ENCODE results near the gene DUS4L.

Gene DUS4L

DNA sequence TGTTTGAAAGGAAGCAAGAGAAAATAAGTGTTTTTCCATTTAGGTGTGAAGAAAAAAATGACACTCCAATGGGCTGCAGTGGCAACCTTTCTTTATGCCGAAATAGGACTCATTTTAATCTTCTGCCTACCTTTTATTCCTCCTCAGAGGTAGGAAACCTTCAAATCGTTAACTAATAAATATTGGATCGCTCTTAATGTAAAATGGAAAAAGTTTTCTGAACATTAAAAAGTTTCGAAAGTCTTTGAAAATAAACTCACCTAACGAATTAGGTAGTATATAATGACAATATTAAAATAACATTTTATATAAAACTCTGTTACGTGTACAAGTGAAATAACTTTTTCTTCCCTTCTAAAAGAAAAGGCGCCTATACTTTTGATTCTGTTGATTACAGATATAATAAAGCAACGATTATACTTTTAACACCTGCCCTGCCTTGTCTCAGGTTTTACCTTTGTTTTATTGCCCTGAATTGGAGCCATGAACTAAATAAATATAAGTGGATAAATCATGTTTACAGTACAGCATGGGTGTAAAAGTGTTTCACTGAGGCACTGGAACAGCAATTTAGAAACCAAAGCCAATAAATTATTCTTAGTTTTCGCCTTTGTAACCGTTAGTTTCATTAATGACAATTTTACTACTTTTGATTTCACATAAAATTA lies 17.1 kb downstream of the DUS4L start:
- no peak for DNase-seq

DNA sequence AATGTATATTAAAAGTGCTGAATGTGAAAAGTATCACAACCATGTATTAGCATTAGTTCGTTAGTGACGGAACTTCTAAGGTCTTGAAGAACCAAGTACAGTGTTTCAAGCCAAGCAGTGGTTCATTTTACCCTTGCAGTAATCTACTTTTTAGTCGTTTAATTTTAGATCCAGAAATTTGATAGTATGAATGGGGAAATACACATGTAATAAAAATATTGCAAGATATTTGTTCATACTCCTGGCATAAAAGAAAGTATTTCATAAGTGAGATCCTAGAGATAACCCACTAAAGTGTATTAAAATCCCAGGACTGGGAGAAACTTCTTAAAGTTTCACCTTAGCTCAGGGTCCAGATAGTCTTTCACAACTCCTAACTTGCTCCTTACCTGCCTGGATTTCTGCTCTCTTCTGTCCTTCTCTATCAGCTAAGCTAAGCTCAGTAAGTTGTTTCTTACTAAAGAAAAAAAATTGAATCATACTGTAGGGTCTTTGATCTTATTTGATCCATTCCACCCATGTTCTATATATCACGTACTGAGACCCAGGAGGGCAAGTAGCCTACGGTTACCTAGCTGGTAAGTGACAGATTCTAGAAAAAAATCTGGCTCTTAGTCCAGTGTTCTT lies 17.7 kb downstream of the DUS4L start:
- DNase-seq: no peak

DNA sequence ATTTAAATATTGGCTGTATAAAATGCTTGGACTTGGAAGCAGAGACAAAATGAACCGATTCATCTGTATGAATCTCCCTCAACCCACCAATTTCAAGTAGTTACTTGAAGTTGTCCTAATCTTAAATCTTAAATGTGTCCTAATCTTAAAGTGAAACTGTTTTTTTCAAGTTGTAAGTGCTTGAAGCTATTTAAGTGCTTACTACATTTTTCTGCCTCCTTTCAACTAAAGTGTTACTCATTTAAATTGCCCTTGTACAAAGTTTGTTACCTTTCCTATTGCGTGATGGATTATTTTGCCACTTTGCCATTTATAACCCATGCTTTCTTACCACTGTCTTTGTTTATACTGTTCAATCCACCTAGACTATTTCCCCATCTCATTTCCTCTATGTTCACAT lies 19.1 kb downstream of the DUS4L start:
- DNase-seq: no peak

DNA sequence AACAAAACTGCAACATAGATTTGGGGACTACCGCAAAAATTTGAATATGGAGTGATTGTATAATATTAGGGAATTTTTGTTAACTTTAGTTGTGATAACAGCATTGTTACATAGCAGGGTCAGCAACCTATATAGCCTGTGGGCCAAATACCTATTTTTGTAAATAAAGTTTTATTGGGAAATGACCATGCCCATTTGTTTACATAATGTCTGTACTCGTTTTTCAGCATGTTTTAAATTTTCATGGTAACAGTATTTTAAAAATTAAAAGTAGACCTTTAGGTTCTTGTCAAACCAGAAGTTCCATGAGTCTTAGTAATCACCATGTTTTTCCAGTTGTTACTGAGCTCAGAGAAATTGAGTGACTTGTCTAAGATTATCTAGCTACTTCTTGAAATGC lies 20.9 kb downstream of the DUS4L start:
- no peak for DNase-seq

DNA sequence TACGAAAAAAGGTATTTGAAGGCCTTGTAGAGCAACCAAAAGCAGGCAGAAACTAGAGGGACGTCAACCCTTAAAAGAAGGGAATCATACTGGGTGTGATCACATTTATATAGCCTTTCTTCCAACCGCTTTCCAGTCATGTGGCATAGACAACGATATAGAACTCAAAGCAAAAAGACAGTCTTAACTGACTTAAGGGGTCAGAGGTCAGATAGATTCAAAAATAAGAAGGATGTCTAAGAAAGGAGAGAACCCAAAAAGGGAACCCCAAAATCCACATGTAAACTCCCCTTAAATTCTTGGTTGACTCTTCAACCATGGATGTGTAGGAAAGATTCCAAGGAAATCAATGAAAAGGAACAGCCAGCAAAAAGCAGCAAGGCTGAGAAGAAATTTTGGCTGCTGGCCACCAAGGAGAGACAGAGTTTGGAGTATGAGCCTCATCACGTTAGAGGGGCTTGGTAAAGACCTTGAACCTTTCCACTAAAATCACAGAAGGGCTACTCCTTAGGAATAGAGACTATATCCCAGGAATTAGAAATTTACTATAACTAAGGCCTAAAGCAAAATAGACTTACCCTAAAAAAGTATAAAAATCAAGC lies 24.9 kb downstream of the DUS4L start:
- no peak for DNase-seq

DNA sequence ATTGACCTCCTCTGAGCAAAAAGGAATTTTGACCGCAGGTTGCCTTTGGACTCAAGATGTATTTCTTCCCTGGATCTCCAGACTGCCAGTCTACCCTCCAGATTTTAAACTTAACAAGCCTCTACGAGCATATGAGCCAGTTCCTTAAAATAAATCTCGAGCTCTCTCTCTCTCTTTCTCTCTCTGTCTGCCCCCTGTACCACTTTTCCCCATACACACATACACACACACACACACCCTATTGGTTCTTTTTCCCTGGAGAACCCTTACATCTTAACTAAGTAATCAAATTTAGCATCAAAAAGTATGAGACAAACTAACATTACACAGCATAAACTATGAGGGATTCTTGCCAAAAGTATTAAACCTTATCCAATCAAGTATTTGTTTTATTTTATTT lies 27.6 kb downstream of the DUS4L start:
- DNase-seq: no peak

DNA sequence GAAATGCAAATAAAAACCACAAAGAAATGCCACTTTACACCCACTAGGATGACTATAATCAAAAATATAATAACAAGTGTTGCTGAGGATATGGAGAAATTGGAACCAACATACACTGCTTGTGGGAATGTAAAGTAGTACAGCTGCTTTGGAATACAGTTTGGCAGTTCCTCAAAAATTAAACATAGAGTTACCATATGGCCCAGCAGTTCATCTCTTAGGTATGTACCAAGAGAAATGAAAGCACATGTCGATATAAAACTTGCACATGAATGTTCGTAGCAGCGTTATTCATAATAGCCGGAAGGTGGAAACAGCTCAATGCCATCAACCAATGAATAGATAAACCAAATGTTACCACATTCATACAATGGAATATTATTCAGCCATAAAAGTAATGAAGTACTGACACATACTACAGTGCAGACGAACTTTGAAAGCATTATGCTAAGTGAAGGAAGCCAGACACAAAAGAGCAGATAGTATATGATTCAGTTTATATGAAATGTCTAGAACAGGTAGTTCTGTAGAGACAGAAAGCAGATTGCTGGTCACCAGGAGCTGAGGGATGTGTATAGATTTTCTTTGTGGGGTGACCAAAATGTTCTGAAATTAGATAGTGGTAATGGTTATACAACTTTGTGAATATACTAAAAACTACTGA lies 28.7 kb downstream of the DUS4L start:
- DNase-seq: no peak

DNA sequence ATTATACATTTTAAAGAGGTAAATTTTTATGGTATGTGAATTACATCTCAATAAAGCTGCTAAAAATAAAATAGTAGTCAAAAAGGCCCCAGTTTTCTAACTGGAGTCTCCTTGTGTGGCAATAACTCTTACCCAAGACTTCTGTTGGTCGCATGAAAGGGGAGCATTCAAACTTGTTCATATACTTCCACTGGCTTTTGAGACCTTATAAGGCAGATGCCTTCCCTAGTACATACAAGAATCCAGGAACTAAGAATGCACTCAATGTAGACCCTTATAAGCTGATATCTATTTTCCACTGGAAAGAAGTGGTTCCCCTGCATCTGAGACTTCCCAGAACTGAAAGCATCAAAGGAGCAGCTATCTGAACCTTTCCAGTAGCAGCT lies 29.2 kb downstream of the DUS4L start:
- no peak for DNase-seq

DNA sequence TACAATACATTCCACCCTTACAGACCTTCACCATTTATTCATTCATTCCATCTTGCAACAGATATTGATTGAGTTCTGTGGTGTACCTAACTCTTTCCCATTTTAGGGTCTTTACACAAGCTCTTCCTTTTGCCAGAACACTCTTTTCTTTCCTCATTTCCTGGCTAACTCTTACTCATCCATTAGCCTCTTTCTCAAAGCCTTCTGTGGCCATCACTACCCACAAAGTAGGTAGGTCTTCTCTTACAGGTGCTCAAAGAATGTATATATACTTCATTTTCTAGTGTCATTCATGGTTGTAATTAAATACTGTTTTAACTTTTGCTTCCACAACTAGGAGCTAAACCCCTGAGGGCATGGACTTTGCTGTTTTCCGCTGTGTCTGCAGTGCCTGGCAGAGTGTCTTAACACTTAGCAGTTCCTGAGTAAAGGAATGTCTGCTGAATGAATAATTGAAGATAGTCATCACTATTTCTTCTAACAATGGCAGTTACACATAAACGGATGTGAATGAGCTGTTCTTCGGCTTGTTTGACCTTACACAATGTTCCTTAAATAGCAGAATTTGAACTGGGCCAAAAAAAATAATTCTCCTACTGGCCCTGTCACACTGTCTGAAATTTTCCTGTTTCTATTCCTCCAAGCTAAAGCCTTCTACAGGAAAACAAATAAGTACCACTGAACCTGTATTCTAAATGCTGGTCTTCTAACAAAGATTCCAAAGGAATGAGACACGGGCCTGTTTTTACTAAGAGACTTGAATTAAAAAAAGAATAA lies 31.4 kb downstream of the DUS4L start:
- DNase-seq: no peak

DNA sequence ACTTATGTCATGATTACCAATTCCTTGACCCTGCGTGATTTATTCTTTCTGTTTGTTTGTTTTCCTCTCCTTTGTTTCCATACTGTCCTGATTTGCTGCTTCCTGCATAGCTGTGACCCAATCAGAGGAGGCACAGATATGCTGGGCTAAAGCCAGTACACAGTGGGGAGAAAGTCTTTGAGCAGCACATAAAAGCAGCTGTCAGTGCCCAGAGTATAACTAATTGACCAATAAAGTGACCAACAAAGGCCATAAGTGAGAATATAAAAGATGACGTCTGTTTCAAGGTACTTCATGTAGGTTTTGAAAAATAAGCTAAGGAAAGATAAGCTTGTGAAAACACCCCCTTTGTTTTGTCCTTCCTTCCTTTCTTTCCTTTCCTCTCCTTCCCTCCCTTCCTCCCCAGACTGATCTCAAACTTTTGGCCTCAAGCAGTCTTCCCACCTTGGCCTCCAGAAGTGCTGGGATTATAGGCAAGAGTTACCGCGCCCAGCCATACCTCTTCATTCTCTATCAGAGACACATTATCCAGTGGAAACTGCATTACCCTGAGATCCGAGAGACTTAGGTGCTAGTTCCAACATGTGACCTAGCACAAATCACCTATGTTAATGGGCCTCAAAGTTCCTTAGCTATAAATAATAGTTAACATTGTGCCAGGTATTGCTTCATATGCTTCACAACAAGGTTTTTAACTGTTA lies 33.3 kb downstream of the DUS4L start:
- DNase-seq: no peak

DNA sequence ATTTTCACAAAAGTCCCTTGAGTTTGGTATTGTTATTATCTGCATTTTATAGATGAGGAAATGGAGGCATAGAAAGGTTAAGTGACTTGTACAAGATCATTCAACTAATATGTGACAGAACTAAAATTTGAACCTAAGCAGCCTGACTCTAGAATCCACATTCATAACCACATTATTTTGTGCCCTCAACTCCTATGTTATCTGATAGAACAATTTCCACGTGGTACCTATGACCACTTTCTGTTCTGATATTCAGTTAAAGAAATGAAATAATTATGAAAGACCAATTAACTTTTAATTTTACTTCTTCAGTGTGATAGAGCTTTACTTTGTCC lies 33.8 kb downstream of the DUS4L start:
- no peak for DNase-seq

DNA sequence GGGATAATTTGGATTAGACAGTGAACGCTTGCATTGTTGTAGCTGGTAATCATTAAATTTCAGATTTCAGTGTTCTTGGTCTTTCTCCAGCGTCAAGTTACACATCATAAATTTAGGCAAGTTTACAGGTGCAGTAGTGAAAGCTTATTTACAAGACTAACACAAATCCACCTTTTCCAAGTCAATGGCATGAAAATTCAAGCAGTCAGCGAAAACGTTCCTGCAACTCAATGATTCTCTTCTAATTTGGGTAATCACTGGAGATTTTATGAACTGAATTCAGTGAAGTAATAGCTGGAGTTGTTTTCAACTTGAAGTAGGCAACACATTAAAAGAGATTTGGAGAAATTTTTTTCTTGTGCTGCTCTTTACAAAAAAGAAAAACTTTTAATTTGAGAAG lies 34.2 kb downstream of the DUS4L start:
- DNase-seq: no peak

DNA sequence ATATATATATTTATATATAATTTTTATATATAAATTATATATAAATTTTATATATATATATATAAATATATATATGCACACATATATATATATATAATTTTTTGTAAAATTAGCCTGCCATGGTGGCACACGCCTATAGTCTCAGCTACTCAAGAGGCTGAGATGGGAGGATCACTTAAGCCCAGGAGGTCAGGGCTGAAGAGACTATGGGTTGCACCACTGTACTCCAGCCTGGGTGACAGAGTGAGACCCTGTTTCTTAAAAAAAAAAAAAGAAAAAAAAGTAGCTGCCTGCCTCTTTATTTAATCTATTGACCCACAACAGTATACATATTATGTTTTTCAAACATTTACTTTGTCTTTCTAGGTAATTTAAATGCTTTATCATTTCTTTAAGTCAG lies 35.5 kb downstream of the DUS4L start:
- DNase-seq: no peak

DNA sequence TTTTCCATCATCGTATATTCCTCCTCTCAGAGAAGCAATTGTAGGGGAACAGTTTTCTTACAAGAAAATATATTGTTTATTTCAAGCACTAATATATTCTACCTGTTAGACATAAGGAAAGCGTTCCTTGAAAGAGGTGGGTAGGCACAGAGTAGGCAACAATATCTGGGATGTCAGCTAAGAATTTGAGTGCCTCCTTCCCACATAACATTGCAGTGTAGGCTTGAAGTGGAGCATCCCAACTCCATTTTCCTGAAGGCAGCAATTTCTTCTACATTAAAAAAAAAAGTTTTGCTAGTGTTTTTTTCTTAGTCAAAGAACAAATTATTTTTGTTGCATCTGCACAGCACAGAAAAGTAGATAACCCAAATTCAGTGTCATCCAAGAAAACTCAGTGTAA lies 37.0 kb downstream of the DUS4L start:
- DNase-seq: no peak

DNA sequence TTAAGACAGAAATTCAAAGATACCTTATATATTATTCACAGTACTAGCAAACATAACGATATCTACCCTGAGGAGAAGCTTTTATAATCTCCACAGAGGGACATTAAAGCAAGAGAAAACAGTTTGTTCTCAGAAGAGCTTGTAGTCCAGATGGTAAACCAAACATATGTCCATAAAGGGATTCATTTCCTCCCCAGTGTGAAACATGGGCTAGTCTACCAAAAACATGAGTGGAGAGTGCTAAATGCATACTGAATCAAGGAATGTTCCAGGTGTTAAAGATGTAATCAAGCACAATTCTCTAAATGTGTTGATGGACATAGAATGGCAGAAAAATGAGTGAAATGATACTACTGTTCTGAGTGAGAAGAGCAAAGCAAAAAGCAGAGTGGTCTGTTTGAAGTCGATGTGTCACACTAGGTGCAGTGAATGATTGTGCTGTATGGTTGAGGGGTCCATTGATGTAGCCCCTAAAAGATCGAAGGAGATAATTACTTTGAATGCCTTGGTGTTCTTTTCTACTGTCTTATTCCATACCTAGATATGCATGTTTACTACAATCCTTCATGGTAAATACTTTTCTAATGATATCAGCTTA lies 41.5 kb downstream of the DUS4L start:
- no peak for DNase-seq

DNA sequence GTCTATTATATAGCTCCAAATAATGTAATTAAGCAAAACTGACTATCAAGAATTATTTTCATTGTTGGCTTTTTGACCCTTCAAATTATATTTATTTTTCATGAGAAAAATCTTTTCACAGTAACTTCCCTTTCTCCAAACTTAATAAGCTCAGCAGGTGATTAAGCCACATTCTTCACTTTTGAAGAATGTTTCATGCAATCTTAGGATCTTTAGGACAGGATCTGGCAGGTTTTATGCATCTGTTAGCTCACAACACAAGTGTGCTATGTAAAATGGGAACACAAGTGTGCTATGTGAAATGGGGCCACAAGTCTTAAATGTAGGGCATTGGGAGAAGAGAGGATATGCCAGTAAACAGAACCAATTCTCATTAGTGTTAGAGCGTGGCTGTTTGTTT lies 42.5 kb downstream of the DUS4L start:
- DNase-seq: no peak

DNA sequence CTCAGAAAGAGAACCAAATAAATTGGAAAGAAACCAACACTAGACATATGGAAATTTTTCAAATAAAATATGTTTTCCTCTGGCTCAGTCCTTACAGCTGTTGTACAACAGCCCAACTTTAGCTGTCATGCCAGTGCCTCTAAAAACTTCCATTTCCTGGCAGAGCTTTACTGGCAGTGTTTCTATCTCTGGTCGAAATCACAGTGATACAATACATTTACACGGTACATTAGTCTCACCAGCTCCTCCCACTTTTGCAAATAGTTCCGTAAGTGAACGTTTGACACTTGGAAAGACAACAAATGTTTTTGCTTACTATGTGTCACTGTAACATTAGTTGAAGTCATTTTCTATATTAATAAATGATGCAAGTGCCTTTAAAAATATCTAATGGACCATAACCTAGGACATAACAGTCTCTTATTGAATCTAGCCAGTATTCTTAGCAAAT lies 46.1 kb downstream of the DUS4L start:
- DNase-seq: no peak

DNA sequence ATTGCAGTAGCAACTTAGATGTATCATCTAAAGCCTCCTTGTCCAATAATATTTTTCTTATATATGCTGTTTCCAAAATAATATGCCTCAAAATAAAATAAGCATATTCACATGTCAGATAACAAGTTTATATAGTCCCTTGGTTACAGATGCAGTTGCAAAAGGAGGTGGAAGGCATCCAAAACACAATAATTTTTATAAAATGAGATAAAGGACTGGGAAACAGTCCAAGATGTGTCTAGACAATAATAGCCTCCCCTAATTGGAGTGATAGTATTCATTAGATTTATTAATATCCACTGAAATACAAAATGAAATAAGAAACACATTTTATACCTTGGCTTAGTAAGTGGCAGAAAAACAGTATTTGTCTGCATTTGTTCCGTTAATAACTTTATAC lies 46.6 kb downstream of the DUS4L start:
- DNase-seq: no peak

DNA sequence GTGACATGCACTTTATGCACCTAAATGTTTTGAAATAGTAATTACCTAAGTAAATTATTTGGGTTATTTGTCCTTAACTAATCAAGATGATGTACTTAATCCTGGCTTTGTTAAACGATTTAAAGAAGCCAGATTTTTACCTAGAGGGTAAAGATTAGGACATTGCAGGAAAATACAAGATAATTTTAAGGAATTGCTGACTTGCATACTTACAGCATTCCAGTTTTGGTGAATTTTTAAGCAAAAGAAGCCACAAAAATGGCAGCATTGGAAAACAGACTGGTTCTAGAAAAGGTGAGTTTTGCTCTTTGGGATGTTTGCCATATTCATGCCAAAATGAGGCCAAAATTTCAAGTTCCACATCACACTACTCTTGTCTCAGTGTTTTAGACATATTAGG lies 49.7 kb downstream of the DUS4L start:
- no peak for DNase-seq

DNA sequence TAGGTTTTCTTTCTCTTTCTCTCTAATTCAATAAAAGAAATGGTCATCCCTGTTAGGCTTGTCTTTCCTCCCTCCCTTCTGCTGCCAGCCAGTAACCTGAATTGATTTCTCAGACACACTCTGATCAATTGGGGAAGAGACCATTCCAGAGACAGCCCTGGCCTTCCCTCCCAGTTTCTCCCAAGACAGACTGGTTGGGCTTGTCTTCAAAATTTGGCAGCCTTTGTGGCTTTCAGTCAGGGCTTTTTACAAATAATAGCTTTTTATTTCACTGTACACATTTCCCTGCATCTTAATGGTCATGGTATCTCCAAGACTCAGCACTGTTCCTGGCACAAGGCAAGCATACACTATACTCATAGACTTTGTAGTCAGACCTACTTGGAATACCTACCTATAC lies 50.2 kb downstream of the DUS4L start:
- DNase-seq: no peak

DNA sequence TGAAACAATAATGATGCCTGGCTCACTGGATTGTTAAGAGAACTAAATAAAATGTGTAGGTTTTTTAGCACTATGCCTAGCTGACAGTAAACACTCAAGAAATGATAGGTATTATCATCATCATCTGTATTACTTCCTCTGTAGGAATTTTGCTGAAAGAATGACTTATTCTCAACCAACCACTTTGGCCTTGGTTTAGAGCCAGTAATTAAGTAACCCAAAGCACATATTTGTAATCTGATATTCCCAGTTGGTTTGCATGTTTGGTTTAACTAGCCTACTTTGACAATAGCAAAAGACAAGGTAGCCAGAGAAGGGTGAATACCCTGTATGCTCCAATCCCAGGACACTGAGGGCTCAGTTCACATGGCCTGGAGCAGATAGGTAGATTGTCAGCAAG lies 50.7 kb downstream of the DUS4L start:
- no peak for DNase-seq

DNA sequence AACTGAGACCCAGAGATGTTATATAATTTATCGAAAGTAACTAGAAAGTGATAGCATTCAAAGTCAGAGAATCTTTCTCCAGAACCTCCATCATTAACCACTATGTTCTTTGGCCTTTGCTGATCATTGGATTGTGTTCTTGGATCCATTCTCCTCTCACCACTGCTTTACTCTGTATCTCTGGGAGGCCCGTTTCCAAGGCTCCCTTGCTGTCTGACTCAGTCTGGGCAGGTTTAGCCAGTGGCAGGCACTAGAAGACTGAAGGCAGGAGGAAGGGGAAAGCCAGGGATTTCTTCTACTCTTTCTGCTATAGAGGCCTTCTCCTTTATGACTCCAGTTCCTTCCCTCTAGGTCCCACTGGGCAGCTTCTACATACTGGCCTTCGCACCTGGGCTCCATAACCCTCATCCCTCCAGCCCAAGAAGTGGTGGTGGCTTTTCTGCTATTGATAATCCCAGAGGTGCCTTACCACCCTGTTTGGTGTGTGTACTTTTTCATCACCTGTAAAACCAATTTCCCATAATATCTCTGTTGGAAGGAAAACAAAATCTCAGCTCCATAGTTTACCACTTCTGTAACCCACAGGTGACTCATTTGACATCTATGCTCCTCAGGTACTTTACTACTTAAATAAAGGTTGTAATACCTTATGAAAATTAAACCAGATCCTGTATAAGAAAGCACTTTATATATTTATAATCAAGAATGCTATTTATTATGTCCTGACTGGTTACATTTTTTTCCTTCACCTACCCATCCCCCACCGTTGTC lies 52.3 kb downstream of the DUS4L start:
- no peak for DNase-seq

Data from activated CD4-positive, alpha-beta T cell treated with anti-CD3 and anti-CD28 coated beads for 4 hours (primary cell).